ENCODE measurements around the gene ANXA6.
A peak's percentile ranks its signal among the peaks of the same experiment; 100 is the strongest.

Gene ANXA6

DNA sequence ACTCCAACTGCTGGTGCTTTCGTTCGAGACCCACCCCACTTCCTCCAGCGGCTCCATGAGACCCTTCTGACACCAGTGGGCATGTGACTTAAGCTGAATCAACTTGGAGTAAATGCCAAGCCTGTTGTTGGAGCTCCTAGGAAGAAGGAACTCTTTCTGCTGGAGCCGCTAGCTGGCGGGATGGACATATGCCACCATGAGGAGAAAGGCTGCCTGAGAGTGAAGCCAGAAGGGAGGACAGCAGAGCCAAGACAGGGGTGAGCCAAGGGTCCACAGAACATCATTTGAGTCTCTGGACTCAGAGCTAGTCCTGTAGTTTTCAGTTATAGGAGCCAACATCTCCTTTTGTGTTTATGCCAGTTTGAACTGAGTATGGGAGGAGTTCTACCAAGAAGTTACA, 35.9 kb downstream of the ANXA6 start:
- TF ChIP-seq, protein P1, sequence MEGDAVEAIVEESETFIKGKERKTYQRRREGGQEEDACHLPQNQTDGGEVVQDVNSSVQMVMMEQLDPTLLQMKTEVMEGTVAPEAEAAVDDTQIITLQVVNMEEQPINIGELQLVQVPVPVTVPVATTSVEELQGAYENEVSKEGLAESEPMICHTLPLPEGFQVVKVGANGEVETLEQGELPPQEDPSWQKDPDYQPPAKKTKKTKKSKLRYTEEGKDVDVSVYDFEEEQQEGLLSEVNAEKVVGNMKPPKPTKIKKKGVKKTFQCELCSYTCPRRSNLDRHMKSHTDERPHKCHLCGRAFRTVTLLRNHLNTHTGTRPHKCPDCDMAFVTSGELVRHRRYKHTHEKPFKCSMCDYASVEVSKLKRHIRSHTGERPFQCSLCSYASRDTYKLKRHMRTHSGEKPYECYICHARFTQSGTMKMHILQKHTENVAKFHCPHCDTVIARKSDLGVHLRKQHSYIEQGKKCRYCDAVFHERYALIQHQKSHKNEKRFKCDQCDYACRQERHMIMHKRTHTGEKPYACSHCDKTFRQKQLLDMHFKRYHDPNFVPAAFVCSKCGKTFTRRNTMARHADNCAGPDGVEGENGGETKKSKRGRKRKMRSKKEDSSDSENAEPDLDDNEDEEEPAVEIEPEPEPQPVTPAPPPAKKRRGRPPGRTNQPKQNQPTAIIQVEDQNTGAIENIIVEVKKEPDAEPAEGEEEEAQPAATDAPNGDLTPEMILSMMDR (conservative IDR thresholded peaks at IDR 0.05; ENCODE audit: low read depth): no peak
- ChIA-PET POLR2A (ENCODE audit: low non-redundant PET) (no interaction called here), CTCF (interaction anchor here (0.7 to 0.9 kb wide), 3 partner anchors 31 to 120 kb away, joined by 3 to 4 read pairs (median 4); no protein-coding TSS in a partner anchor)
- no peak for DNase-seq (ENCODE audit: low spot score)
- H3K27ac ChIP-seq: no peak overlapping the region

DNA sequence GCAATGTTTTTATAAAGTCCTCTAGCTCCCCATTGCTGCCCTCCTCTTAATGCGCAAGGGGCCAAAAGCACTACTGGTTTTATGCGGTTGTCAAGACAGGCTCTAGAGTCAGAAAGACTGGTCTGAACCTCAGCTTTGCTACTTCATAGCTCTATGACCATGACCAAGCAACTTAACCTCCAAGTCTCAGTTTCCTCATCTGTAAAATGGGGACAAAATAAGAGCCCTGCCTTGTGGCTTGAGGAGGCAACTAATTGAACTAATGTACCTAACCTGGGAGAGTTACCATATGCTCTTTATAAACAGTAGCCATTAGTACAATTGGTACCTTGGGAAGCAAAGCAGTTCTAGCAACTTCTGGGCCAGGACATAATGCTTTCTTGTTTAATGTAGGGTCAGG, 36.5 kb downstream of the ANXA6 start:
- TF ChIP-seq, protein P1 (conservative IDR thresholded peaks at IDR 0.05; ENCODE audit: low read depth): no peak
- ChIA-PET POLR2A (ENCODE audit: low non-redundant PET) (no interaction called here), CTCF (interaction anchor here (0.9 kb wide), 1 partner anchor 39 kb away, joined by 4 read pairs; no protein-coding TSS in a partner anchor)
- no peak for DNase-seq (ENCODE audit: low spot score)
- H3K27ac ChIP-seq: no peak overlapping the region

DNA sequence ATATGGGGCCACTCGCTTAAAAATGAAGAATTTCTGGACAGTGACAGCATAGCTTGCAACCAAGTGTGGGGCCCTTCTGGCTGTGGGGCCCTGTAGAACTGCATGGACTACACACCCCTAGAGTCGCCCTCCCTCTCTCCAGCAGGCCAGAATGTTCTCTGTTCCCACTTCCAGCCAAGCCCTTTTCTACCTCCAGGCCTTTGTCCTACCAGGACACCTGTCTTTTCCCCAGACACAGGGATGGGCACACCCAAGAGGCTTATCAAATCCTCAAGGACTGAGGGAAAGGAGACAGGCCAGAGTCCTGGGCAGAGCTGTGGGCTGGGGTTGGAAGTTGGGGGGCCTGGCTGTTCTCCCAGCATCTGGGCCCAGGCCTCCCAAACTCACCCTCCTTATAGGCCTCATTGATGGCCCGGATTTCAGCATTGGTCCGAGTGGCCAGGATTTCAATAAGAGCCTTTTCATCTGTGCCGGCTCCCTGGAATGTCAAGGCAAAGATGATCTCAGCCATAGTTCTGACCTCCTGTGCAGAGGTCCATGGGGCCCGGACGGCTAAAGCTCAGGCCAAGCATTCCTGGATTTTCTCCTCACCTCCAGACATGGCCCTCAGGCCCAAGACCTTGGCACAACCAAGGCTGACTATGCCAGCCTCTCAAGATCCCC, 38.5 kb downstream of the ANXA6 start:
- TF ChIP-seq, protein P1 (conservative IDR thresholded peaks at IDR 0.05; ENCODE audit: low read depth): no peak
- ChIA-PET CTCF (interaction anchor here (8.1 kb wide), 1 partner anchor 69 kb away, joined by 138 read pairs; no protein-coding TSS in a partner anchor), POLR2A (ENCODE audit: low non-redundant PET) (no interaction called here)
- no peak overlapping the region for H3K27ac ChIP-seq
- no peak for DNase-seq (ENCODE audit: low spot score)

DNA sequence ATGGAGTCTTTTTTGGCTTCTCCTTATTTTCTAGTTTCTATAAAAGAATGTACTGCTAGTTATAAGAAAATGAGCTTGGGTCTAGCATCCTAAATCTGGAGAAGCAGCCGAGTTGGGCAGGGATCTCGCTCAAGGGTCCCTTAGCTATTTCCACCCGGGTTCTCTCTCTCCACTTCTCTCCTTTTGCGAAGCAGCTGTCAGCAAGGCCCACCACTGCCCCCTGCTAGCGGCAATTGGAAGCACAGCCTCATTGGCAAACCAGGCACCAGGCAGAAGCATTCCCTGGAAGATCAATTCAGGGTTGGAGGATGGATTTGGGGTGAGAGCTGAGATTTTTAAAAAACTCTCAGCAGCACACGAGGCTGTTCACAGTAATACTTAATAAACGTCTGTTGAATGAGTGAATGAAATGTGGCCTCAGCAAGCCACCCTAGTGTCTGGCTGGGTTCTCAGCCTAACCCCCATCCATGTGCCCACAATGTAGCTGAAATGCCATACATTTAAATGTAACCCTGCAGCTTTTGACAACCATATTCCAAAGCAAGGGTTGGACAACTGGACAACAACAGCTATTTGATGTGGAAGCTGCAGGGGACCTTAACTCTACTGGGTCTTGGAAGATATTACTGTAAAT, 42.2 kb downstream of the ANXA6 start:
- H3K27ac ChIP-seq: no peak overlapping the region
- TF ChIP-seq, protein P1 (conservative IDR thresholded peaks at IDR 0.05; ENCODE audit: low read depth): peak; percentile 98
- ChIA-PET CTCF (interaction anchor here (0.6 to 8.1 kb wide), 33 partner anchors 9 to 333 kb away, joined by 3 to 138 read pairs (median 4); no protein-coding TSS in a partner anchor), POLR2A (ENCODE audit: low non-redundant PET) (no interaction called here)
- peak; percentile 87 for DNase-seq (ENCODE audit: low spot score)

DNA sequence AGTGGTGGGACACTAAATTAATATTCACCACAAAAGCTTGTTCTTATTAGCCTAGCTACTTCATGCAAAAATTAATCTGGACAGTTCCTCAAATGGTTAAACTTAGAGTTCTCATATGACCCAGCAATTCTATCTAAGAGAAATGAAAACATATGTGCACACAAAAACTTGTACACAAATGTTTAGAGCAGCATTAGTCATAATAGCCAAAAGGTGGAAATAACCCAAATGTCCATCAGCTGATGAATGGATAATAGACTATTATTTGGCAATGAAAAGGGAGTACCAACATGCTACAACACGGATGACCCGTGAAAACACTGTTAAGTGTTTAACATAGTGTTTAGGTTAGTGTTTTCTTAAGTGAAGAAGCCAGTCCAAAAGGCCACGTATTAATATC, 43.9 kb downstream of the ANXA6 start:
- ChIA-PET POLR2A (ENCODE audit: low non-redundant PET) (interaction anchor here (0.5 kb wide), 1 partner anchor 62 kb away, joined by 3 read pairs; no protein-coding TSS in a partner anchor), CTCF (interaction anchor here (0.6 to 8.1 kb wide), 5 partner anchors 10 to 113 kb away, joined by 3 to 138 read pairs (median 7); no protein-coding TSS in a partner anchor)
- TF ChIP-seq, protein P1 (conservative IDR thresholded peaks at IDR 0.05; ENCODE audit: low read depth): no peak
- no peak overlapping the region for H3K27ac ChIP-seq
- DNase-seq (ENCODE audit: low spot score): no peak

DNA sequence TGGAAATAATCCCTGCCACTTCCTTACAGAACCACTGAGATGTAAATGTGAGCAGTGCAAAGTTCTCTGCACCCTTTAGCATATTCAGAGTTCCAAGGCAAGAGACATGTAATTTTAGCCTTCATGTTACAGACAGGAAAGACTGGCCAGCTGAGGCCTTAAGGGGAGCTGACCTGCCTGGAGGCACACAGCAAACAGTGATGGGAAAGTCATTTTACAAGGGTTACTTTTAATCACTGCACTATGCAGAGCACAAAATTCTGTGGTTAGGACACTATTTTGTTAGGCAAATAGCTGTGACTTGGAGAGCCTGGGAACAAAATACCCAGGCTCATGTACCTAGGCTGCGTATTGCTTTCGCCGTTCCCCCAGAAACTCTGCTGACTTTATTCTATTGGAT, 46.6 kb downstream of the ANXA6 start:
- POLR2A ChIA-PET (ENCODE audit: low non-redundant PET): no interaction called here

More for the DNA sequence above, 46.6 kb downstream of the ANXA6 start:
- H3K27ac ChIP-seq: no peak overlapping the region
- CTCF ChIA-PET: interaction anchor here (0.6 to 2.0 kb wide), 2 partner anchors 9 to 59 kb away, joined by 3 to 14 read pairs; no protein-coding TSS in a partner anchor
- TF ChIP-seq, protein P1 (conservative IDR thresholded peaks at IDR 0.05; ENCODE audit: low read depth): no peak
- DNase-seq (ENCODE audit: low spot score): no peak

Data from RWPE1 (cell line).